Measurements from ENCODE around the gene GRK4. TPM values are rescaled to one million over a fixed set of nuclear protein-coding genes. Genes with fewer than 3 reads are reported as not detected.

The GRK4 gene
- total and polyA plus RNA-seq, 2 of the 8 experiments (the other 6 are each of a cell fraction or from before 2014, with no cell fraction given), result 0.77 to 1.8 TPM

DNA sequence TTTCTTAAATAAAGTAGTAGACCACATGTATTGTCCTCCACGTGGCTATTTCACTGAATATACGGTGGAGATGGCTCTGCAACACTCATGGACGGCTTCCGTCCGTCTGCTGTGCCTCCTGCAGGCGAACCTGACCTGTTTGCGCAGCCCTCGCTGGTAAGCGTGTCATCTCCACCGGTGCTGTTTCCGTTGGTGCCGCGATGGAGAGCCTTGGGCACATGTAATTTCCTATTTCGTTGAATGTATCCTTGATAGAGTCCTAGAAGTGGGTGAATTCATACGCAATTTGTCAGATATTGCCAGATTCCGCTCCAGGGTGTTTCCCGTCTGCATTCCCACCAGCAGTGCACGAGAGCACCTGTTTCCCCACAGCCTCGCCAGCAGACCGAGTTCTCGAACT, 62.5 kb downstream of the GRK4 start (continued):
- TF ChIP-seq, protein P1, sequence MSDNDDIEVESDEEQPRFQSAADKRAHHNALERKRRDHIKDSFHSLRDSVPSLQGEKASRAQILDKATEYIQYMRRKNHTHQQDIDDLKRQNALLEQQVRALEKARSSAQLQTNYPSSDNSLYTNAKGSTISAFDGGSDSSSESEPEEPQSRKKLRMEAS (IDR thresholded peaks at IDR 0.05), result no peak
- TF ChIP-seq TAF7 (optimal IDR thresholded peaks at IDR 0.05; ENCODE audit: borderline replicate concordance, low read depth, low read length) (no peak), GTF2F1 (IDR thresholded peaks at IDR 0.05; ENCODE audit: borderline replicate concordance, low read depth, low read length) (no peak), CEBPB (IDR thresholded peaks at IDR 0.05; ENCODE audit: low read depth, low read length) (no peak)
